Transverse colon (tissue), 4 donors: ENCODE data around the gene PARVA. TPM values are rescaled to one million over a fixed set of nuclear protein-coding genes. Genes with fewer than 3 reads are reported as not detected.

Experiments
- DNase-seq: peaks from one replicate; pipeline ENCODE4 v3.0.0-alpha.2; 2019
- H3K27ac ChIP-seq, 4 donors: fragments of 200-600 bp; sonication (generic); 2 replicates each; pipeline ENCODE4 v1.5.1; 2016 to 2018; ENCODE audit warnings: inconsistent platforms in 4 of 4
- H3K27me3 ChIP-seq: fragments of 200-600 bp; sonication (generic); 2 replicates; pipeline ENCODE4 v1.5.1; 2017; ENCODE audit warnings: inconsistent platforms
- H3K36me3 ChIP-seq, 4 donors: fragments of 200-600 bp; sonication (generic); 2 replicates each; pipeline ENCODE4 v1.5.1; 2017 to 2019; ENCODE audit warnings: inconsistent platforms in 4 of 4
- H3K4me1 ChIP-seq, 4 donors: fragments of 200-600 bp; sonication (generic); 2 replicates each; pipeline ENCODE4 v1.5.1; 2017 to 2020; ENCODE audit warnings: inconsistent platforms in 4 of 4
- H3K4me3 ChIP-seq, 4 donors: fragments of 200-600 bp; sonication (generic); 1 replicate in 1 of 4; 2 replicates in 3 of 4; pipeline versions ENCODE4 v1.5.1 to v1.6.1; 2017 to 2019; ENCODE audit warnings: inconsistent platforms in 4 of 4
- H3K9me3 ChIP-seq, 2 donors: fragments of 200-600 bp; sonication (generic); 2 replicates each; pipeline ENCODE4 v1.5.1; 2017 to 2019; ENCODE audit warnings: inconsistent platforms in 2 of 2
- CTCF ChIP-seq, 5 experiments: fragments of 200-600 bp in 3 of 5; fragments of 450-650 bp in 2 of 5; sonication (generic) in 3 of 5; IDR thresholded peaks; 1 replicate in 2 of 5; 2 replicates in 3 of 5; pipeline ENCODE4 v1.5.1; 2016 to 2017; ENCODE audit warnings: antibody characterized with exemption in 5 of 5, inconsistent platforms in 3 of 5, mild to moderate bottlenecking in 2 of 5, moderate library complexity in 1 of 5
- EP300 ChIP-seq: sonication (generic); formaldehyde crosslinking; IDR thresholded peaks from one replicate; pipeline ENCODE4 v1.6.1; 2017; ENCODE audit warnings: antibody characterized with exemption, low read depth
- POLR2A ChIP-seq: fragments of 450-650 bp; IDR thresholded peaks from one replicate; pipeline ENCODE4 v1.6.1; 2016; ENCODE audit warnings: antibody characterized with exemption, mild to moderate bottlenecking, moderate library complexity
- POLR2AphosphoS5 ChIP-seq, 3 donors: sonication (generic); formaldehyde crosslinking; IDR thresholded peaks; one replicate each; pipeline ENCODE4 v1.6.1; 2016; ENCODE audit warnings: antibody characterized with exemption in 3 of 3
- WGBS, 2 donors: methylation state at CpG; one replicate each; pipeline ENCODE4 v1.1.5; 2018; ENCODE audit warnings: low coverage in 1 of 2; 5-methylcytosine and 5-hydroxymethylcytosine counted together
- in situ Hi-C, 4 donors: fragments of 200-750 bp; cut with MboI; loops; one replicate each; pipeline versions ENCODE4 v1.15.0 to v1.15.1; 2017; ENCODE audit warnings: low sequenced_read_pairs in 3 of 4, low pct_ligation_motif_present in 1 of 4, low pct_unique_long_range_greater_than_20kb in 1 of 4
- intact Hi-C: fragments of 100-400 bp; cut with DNase I; formaldehyde crosslinking; loops from one replicate; pipeline ENCODE4 v1.15.1; 2023; ENCODE audit warnings: low total_unique reads
- total RNA-seq, 4 donors: library from RNA; depleted of rRNA; stranded (reverse); fragments of >200 nt; gene quantifications; one replicate each; pipeline ENCODE4 v1.1.0, GENCODE V29; 2016

The PARVA gene
- total RNA-seq, 4 donors from 2014 or later, result 34.3 to 82.0 (median 45.1) TPM

DNA sequence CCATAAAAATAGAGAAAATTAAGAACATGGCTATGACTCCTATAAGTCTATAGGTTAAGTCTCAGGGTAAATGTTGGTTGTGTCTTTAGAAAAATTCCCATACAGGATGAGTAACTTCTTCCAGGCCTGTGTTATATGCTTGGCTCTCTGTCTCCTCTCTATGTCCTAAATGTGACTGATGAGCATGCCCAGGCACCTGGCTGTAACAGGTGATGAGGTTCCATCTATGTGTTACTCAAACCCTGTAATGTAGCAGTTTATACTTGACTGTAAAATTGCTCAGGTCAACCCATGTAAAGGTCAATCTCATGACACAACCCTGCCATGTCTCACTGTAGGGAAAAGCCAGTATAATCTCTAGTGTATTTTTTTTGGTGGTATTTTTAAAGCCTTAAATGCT, 69.5 kb downstream of the PARVA start:
- Histone ChIP-seq H3K36me3 (peaks cover 0 to 6% (median 0%) of the 10 kb centered on the region in 4 donors), H3K27me3 (no peaks in the 10 kb centered on the region), H3K27ac (no peak overlapping the region), H3K4me1 (peaks cover 0 to 6% (median 2%) of the 10 kb centered on the region in 4 donors), H3K4me3 (no peak overlapping the region), H3K9me3 (no peaks in the 10 kb centered on the region)
- intact Hi-C loops (no loop called here), in situ Hi-C loops (no loop called here)
- TF ChIP-seq CTCF (IDR thresholded peaks at IDR 0.05) (no peak), POLR2A (no peak), POLR2AphosphoS5 (IDR thresholded peaks at IDR 0.05) (no peak), EP300 (no peak)
- no peak for DNase-seq

DNA sequence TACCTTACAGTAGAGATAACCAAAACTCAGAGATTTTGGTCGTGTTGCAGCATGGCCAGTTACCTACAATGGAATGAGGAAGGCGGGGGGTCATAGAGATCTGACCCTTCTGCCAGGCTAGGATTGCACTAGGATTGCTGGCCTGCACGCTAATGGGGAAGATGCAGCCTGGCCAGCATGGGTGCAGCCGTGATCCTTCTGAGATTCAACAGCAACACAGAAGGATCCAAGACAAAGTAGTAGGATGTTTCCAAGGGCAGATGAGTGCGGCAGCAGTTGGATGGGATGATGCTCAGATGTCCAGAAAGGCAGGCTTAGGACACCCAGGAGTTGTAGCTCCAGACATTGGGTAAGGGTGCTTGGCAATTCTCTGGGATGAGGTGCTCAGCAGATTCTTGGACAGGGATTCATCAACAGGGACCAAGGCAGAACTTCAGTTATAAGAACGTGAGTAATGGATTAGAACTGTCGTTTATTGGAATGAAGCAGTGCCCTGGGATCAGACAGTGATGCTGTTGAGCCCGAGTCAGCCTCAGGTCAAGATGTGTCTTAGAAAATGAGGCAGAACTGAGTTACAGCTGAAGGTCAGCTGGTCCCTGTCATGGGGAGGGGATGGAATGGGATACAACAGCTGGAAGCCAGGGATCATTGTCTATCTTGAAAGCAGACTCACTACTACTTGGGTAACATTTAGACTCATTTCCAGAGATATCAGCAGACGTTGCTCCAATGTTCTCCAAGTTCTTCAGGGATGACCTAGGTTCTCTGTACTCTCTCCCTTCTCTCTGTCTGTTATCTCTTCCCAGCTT, 71.0 kb downstream of the PARVA start:
- WGBS, 2 donors, result 77% methylated on average over 5 to 9 of the region's 9 CpGs

GRCh38 chr11:12449961-12450715, 72.8 kb downstream of the PARVA start:
- Histone ChIP-seq H3K4me3 (no peak overlapping the region), H3K27ac (peak overlapping the region in 1 of 4 donors; percentile 13), H3K27me3 (no peaks in the 10 kb centered on the region), H3K36me3 (no peaks in the 10 kb centered on the region), H3K9me3 (no peaks in the 10 kb centered on the region), H3K4me1 (peaks cover 0 to 12% (median 7%) of the 10 kb centered on the region in 4 donors)
- TF ChIP-seq CTCF (IDR thresholded peaks at IDR 0.05) (no peak), EP300 (no peak), POLR2AphosphoS5 (IDR thresholded peaks at IDR 0.05) (no peak), POLR2A (no peak)
- intact Hi-C loops (loop anchor here (10.0 kb wide), 1 partner anchor 45 kb away; no protein-coding TSS in a partner anchor), in situ Hi-C loops (no loop called here)
- no peak for DNase-seq
- 82 to 84% methylated on average over 2 to 3 of the region's 3 CpGs for WGBS, 2 donors

More for the DNA sequence above, 71.0 kb downstream of the PARVA start:
- Histone ChIP-seq H3K4me3 (no peak overlapping the region), H3K36me3 (peaks cover 0 to 6% (median 0%) of the 10 kb centered on the region in 4 donors), H3K4me1 (peaks cover 0 to 9% (median 1%) of the 10 kb centered on the region in 4 donors), H3K27ac (peak overlapping the region in 1 of 4 donors; percentile 7), H3K9me3 (no peaks in the 10 kb centered on the region), H3K27me3 (no peaks in the 10 kb centered on the region)
- in situ Hi-C loops (no loop called here), intact Hi-C loops (no loop called here)
- DNase-seq, result no peak
- TF ChIP-seq POLR2A (no peak), CTCF (IDR thresholded peaks at IDR 0.05) (no peak), POLR2AphosphoS5 (IDR thresholded peaks at IDR 0.05) (no peak), EP300 (no peak)

GRCh38 chr11:12451179-12451814, 73.9 kb downstream of the PARVA start:
- 87 to 100% methylated on average over 2 of the region's 2 CpGs for WGBS, 2 donors
- intact Hi-C loops, result loop anchor here (10.0 kb wide), 1 partner anchor 46 kb away; no protein-coding TSS in a partner anchor

More at GRCh38 chr11:12451179-12451814, 73.9 kb downstream of the PARVA start:
- Histone ChIP-seq H3K4me1 (peaks cover 0 to 17% (median 10%) of the 10 kb centered on the region in 4 donors), H3K36me3 (no peaks in the 10 kb centered on the region), H3K27me3 (no peaks in the 10 kb centered on the region), H3K4me3 (no peak overlapping the region), H3K27ac (peak overlapping the region in 1 of 4 donors; percentile 13), H3K9me3 (no peaks in the 10 kb centered on the region)
- TF ChIP-seq POLR2AphosphoS5 (IDR thresholded peaks at IDR 0.05) (no peak), POLR2A (no peak), EP300 (no peak), CTCF (IDR thresholded peaks at IDR 0.05) (no peak)
- no peak for DNase-seq
- in situ Hi-C loops, result no loop called here
